Hematopoietic multipotent progenitor cell treated with erythropoietin and hydrocortisone succinate and interleukin-3 and kit ligand, for 6 days (in vitro differentiated cells): ENCODE data around the gene TGFBR1.

Experiments used
- DNase-seq: peaks from one replicate; pipeline ENCODE4 v3.0.0-alpha.2; 2015

The TGFBR1 gene

DNA sequence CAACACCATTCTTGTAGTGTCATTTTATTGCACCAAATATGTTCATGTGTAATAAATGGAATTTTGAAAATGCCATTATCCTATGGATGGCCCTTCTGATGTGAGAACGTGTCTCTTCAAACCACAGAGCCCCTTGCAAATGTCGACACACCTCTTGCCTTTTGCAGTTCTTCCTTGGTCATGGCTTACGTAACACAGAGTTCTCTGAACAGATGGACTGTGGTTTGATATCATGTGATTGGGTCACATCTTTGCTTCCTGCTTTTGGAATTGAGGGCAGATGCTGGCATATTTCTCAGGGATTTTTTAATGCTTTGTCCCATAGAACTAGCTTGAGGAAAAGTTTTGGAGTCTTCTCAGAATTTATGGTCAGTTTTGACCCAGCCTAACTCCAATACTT lies 4.6 kb downstream of the TGFBR1 start:
- DNase-seq, result peak; percentile 86

DNA sequence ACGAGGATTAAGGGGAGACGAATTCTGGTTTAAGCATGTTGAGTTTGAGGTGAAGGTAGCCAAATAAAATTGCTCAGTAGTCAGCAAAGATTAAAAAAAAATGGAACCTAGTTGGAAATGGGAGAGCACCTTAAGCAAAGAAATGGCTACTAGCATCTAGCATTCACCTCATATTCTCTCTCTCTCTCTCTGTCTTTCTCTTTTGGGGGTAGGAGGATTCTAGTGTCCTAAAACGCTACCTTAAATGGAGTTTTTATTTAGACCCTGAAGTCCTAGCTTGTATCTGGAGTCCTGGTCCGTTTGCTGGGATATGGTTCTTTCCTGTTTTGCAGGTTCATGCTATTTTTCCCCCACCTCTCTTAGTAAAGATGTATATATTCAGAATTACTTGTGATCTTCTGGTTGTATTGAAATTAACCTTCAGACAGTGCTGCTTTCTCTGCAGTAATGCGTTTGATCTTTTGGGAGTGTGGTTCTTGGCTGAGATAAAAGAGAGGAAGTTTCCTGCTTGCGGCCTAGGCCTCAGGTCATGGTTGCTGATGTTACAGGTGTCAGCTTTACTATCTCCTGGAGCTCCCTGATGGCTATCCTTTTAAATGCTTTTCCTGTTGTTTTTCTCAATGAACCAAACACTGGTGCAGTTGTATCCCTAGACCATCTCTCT lies 8.0 kb downstream of the TGFBR1 start:
- no peak for DNase-seq

DNA sequence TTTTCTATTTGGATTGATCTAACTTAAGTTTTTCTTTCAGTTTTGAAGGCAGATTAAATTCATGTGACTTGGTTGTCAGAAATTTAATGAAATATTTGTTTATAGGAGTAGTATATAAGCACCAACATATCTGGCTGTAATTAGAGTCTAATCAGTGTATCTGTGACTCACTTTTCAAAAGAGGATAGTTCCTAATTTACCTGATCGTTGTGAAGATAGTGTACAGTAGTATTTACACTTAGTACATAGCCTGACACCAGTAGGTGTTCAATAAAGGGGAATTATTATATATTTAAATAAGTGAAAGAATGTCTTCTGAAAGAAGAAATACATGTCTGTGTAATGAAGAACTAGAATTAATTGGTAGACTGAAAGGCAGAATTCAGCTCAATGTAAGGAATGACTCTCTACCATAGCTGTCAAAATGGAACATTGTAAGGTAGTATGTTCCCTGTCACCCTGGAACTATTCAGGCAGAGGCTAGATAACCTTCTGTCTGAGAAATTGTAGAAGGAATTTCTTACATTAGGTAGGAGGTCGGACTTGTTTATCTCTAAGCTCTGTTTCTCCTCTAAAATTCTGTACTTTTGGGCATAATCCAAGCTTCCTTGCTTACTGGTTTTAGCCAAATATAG lies 8.6 kb downstream of the TGFBR1 start:
- no peak for DNase-seq

DNA sequence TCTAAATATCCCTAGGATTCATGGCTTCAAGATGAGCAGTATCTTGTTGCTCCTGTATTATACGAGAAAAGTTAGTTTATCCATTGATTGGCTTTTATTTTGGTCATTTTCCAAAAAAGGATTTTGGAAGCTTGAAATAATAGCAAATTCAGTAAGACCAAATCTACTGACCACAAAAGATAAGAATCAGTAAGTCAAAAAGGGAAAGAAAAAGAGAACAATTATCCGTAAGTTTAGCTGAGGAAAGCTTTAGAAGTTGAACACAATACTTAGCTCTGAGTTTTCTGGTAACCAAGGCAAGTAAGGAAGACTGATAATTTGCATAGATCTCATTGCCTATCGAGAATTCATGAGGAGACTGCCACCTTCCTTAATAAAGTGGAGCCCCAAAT lies 9.1 kb downstream of the TGFBR1 start:
- no peak for DNase-seq

DNA sequence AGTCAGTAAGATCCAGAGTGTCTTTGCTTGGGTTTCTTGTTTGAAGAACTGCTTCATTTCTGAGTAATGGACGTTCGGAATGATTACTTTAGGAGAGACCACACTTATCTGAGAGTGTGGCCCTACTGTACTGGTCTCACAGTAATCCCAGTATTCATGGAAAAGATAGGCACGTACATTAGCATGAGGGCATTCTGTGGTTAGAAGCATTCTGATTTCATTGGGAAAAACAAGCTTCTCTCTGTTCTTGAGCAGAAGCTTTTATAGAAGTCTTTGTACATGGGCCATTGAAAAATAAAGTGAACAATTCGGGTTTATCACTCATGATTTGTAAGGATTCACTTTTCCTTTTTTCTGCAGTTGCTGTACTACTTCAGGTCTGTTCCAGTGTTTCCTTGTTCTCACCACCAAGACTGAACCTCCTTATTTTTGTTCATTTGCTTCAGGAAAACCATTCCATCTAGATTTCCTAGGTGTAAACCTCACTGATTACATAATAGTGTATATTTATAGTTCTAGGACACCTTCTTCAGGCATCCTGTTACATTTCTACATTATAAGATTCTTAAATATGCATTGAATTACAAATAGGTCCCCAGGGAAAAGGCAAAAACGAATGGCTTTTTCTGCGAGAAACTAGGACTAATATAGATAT lies 10.1 kb downstream of the TGFBR1 start:
- no peak for DNase-seq

DNA sequence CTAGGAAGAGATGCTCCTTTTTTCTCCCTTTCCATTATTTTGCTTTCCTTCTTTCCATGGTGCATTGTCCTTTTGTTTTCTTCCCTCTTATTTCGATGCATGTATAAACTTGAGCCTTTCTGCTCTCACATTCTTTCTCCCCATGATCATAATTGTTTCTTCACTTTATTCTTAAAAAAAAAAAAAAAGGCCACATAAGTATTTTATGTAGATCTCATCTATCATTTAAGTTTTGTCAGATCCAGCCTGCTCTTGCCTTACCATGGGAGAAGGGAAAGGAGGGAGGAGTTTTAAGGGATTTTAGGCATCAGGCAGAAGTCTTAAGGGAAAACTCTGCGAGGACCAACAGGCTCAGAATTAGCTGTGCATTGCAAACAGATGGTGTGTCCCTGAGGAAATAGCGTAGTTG lies 11.1 kb downstream of the TGFBR1 start:
- no peak for DNase-seq

DNA sequence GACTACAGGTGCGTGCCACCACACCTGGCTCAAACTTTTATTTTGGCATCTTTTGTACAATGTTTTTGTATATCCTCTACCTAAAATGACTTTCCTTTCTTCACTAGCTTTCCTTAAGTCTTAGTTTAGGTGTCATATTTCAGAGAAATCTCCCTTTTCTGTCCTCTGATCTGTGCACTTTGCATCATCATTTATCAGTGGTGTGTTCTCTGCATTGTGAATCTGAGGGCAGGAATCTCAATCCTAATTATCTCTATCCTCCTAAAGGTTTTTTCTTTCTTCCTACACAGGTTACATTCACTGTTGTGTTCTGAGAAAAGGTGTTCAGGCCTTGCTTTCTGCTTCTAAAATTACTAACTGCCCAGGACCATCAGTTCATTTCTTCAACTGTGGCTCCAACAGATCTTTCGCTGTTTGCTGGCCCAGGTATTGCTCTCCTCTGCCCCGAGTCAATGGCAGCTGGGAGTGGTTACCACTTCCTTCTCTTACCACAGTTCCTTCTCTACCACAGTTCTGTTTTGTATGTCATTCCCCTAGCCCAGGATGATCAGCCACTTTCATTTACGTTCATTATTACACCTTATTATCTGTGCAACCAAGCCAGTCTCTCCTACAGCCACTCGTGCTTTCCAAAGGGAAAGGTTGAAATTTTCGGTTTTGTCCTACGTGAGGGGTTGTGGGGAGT lies 14.0 kb downstream of the TGFBR1 start:
- peak; percentile 64 for DNase-seq

DNA sequence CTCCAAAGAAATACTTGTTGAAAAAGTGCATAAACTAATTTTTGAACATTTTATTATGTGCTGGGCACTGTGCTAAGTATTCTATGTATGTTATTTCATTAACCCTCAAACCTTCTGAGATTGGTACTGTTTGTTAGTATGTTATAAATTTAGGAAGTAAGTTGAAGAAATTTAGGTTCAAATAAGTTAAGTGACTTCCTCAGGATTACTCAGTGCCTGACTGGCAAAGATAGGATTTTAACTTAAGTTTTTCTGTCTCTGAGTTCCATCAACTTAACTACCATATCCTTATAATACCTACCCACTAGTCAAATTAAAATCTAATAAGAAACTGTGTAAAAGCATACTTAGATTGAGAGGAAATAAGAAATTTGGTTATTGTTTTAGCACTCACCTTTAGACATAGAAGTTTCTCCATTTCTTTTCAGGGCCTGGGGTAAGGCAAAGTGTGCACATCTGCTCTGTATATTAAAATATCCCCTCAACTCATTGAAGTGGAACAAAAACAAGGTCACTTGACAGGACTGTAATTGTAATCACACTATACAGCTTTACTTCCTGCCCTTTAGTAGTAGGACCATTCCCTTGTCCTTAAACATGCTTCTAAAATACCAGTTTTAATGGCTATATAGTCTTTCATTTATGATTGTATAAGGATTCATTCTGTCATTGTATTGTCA lies 15.2 kb downstream of the TGFBR1 start:
- DNase-seq, result no peak

DNA sequence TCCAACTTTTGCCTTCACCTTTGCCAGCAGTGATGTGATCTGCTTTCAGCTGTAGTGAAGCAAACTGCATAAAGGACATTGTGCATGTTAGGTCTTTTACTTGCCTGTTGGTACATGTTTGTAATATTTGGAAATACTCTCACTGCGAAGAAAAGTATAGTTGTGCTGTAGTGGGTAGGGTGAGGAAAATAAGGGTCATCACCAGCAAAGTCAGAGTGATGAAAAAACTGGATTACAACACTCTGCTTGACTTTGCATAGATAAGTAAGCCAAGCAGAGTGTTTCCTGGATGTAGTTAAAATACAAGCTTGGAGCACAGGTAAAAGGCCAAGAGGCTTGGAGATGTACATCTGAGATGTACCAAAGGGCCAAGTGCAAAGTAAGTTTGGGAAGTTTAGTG lies 16.7 kb downstream of the TGFBR1 start:
- DNase-seq, result no peak

DNA sequence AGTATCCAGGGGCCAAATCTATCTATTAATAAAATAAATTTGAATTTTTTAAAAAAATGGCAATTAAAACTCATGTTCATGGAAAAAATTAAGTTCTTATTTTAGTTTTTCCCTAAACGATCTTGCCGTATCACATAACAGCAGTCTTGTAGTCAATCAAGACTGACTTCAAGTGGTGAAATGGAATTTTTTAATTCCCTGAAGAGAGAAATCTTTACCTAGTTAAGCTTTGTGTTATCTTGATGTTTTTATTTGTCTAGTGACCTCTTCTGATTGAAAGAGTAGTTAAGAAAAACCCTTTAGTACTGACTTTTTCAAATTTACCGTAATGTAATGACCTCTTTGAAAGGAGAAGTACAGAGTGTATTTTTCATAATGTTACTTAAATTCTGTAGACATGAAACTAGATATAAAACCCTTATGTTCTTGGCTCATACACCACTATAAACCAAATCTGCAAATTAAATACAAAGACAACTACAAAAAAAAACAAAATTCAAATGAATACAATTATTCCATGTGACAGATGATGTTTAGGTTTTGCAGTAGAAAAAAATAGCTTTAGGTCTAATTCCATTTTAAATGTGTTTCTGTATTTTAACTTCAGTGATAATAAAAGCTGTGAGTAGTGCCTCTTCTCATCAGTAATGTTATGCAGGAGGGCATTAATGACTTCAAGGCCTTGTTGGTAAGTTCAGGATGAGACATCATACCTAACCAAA lies 19.8 kb downstream of the TGFBR1 start:
- DNase-seq, result no peak

DNA sequence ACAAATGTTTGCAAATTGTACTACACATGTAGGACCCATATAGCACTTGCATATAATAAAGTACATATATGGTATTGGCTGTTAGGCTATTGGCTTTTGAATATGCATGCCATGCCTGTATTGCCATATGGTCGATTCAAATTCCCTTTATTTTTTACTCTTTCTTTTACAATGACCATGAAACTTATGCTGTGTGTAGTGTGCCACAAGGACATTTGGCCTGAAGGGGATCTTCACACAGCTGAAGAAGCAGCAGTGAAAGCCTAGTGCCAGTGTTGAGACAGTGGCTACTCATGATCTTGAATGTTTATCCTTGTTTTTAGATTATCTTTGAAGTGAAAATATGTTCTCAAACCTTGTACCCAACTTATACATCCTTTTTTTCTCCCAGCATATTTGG lies 20.5 kb downstream of the TGFBR1 start:
- DNase-seq, result no peak

DNA sequence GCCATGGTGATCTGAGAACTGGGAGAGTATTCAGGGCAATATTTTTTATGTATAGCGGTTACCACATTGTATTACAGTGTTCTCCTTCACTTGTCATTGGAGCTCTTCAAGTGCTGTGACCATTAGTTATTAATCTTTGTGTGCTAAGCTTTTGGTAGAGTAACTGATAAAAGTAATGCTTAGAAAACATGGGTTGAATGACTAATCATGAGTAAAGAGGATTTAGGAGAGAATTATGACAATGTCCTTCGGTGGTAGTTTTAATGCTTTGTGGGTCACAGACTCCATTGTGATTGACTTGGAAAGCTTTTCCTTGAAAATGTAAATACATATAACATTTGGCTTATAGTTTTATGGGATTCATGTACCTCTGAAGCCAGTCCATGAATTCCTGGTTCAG lies 21.4 kb downstream of the TGFBR1 start:
- DNase-seq, result no peak

DNA sequence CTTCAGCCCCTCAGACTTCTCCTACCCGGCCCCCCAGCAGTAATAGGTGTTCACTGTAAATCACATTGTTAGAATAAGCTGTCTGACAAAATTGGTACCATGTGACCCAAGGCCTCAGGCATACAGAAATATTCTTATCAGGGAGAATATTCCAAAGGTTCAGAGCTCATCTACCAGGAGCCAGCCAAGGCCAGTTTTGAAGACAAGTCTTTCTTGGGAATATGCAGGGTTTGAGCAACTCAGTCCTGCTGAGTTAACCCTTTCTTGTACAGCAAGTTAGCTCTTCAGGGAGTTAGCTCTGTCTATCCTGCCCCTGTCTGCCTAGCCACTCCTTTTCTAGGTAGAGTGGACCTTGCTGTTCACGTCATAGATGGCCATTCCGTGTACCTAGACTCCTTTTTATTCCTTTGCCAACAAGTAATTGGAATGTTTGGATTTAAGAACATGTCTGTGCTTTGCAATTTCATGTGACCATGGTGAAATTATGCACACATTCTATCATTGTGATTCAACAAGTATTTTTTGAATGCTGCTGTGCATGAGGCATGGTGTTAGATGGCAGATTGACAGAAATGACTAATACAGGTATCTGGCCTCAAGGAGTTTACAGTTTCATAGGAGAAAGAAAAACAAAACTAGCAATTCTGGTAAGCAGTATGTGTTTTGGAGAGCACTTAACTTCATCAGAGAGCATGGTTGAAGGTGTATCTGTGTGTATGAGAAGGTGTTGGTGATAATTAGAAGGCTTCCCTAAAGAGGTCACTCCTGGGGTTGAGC lies 22.6 kb downstream of the TGFBR1 start:
- DNase-seq, result no peak

DNA sequence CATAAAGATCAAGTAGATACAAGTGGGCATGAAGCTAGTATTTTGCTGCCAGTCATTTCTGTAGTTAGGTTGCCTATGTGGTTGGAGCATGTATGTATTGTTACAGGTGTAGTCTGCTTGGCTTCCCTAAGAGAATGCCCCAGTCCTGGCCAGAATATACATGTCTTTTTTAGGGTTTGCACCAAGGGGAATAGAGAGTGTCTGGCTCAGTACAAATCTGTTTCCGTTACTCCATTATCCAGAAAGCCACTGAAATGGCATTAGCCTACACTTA lies 23.2 kb downstream of the TGFBR1 start:
- no peak for DNase-seq

DNA sequence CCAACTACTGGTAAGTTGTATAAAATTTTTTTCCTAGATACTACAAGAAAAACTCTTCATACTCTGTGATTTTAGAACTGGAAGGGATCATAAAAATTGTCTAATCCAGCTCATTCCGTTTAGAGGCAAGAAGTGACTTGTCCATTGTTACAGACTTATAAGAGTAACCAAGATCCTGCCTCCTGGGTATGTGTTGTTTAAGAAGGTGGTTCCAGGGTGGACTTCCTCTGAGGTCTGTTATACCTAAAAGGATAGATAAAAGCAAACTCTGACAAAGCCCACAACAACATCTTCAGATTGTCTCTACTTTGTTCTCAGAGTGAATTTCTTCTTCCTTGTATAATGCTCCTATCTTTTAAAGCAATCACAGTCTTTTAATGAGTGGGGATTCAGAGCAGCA lies 24.2 kb downstream of the TGFBR1 start:
- no peak for DNase-seq

DNA sequence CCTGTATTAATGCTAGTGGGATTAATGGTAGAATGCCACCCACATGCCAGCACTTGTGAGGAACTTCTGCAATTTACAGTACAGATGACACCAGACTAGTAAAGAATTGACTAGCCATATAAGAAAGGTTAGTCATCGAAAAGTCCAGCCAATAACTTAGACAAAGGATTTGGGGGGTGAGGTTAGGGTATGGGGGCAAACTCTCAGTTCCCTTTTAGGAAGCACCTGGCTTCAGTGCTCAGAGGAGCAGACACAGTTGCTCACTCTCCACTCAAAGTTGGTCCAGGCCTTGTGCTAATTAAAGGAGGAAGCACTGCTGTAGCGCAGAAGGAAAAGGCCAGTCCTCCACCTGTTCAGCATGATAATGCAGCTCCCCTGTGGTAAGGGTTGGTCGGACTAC lies 25.2 kb downstream of the TGFBR1 start:
- DNase-seq, result peak; percentile 55

DNA sequence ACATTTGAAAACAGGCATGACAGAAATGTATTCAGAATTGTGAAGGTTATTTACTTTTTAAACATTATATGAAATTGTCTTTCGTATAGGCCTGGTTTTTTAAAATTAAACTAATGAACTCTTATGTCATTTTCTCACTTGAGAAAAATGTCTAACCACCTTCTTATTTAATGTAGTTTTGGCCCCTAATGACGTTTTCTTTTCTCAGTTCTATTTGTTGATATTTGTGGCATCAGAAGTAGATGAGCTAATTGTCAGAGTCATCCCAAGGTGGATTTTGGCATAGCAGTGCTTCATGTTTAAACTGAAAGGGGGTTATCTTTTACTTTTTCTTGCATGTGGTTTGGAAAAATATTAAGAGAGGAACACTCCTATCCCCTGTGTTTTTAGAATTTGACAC lies 28.2 kb downstream of the TGFBR1 start:
- DNase-seq, result no peak

DNA sequence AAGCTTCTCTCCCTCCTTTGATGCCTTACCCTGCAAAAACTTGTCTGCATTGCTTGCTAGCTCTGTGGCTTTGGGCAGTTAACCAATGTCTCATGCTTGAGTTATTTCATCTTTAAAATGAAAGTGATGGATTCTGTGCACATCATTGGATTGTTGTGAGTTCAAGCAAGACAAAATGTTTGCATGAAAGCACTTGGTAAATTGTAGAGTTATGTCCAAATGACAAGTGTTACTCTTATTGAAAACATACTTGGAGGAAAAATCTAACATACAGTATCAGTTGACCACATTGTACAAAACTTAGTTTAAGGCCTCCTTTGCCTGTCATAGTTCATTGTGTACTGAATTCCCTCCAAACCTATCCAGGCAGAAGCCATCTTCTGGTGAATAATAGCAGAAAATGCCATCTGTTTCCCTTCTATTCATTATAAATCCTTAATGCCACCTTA lies 30.0 kb downstream of the TGFBR1 start:
- DNase-seq, result no peak

DNA sequence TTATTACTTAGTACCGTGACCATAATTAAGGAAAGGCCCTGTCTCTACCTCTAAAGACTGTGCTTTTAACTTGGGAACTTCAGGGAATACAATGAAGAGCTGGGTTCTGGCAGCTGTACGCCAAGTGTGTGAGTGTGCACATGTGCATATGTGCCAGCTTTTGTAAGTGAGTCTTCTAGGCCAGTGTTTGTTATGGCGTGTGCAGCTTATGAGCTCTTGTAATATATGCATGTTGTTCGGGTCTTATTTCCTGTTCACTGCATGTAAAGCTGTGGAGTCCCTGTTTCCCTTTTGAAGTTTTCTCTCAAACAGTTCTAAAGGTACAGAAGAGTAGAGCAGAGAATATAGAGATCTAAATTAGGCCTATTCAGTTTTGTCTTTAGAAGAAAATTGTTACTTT lies 30.5 kb downstream of the TGFBR1 start:
- DNase-seq, result no peak

DNA sequence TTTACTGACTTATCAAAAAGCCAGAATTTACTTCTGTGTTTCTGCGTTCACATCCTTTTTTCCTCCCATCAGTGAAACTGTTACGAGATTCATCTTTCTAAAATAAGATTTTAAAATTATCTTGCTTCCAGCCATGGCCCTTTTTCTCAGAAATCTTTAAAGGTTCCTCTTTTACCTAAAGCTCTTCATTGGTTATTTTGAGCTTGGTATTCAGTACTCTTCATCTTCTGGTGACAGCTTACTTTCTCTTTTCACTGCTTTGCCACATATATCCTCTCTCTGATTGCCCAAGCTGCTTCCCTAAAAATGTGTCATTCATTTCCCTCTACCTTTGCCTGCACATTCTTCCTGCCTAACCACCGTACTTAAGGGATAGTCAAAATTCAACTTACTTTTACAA lies 32.3 kb downstream of the TGFBR1 start:
- peak; percentile 55 for DNase-seq

DNA sequence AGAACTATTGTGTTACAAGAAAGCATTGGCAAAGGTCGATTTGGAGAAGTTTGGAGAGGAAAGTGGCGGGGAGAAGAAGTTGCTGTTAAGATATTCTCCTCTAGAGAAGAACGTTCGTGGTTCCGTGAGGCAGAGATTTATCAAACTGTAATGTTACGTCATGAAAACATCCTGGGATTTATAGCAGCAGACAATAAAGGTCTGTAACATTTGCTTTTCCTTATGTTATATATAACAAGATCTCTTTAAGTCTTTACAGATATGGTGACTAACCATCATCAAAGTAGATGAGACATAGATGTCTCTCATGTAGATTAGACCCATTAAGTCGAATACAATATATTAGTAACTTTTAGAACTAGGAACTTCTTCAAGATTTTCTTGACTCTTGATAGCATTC lies 33.0 kb downstream of the TGFBR1 start:
- no peak for DNase-seq
